Erythroblast (primary cell): ENCODE data around the gene UBE2L6.
A peak's percentile ranks its signal among the peaks of the same experiment; 100 is the strongest.

ENCODE experiments used
- GATA1 ChIP-seq: IDR thresholded peaks from 2 replicates; pipeline ENCODE4 v1.6.1; 2011; ENCODE audit warnings: low read depth, mild to moderate bottlenecking, control low read depth, low read length, moderate library complexity
- POLR2A ChIP-seq: IDR thresholded peaks from 2 replicates; pipeline ENCODE4 v1.6.1; 2011; ENCODE audit warnings: mild to moderate bottlenecking, low read length

DNA sequence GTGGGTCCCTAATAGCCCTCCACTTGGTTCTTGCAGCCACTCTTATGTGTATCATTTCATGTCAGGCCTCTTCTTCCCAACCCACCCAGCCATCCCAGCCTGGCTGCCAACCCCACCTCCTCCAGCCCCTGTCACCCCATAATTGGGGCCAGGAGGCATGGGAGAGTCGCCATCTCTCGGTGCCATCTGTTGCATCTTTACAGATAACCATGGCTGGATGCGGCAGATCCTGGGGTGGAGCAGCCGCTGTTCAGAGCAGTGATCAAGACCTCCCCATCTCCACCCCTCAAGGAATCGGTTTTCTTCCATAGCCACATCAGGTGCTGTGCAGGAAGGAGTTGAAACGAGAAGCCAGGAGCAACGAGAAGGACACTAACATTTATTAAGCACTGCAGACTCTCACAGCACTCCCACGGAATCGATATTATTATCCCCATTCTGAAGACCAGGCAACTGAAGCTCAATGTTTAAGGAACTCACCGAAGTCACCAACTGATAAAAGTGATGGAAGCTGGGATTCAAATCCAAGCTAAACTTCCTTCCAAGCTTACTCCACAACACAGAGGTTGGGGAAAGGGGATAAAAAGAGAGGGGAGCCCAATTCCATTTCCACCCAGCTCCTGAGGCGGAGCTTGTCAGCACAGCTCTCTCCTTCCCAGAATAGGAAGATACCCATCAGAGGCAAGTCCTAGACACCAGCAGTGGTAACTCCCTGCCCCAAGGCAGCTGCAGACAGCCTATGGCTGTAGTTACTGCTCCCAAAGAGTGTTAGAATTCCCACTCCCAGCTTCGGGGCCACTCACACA is 54.6 kb downstream of the UBE2L6 start:
- TF ChIP-seq POLR2A: peak; percentile 72
- TF ChIP-seq GATA1: peak; percentile 64
